Thoracic aorta (tissue), 2 donors: ENCODE results near the gene TBL2. TPM values are rescaled to one million over a fixed set of nuclear protein-coding genes. Genes with fewer than 3 reads are reported as not detected.
"Not testable (repeated sequence)": the region's sequence is repeated elsewhere in the genome, so short reads cannot be mapped to it uniquely, and the experiment has no call there.

Experiments
- ATAC-seq: fragments of 150-250 bp; one replicate; pipeline ENCODE4 v1.8.0; 2017; ENCODE audit warnings: low read depth; ENCODE audit not compliant: insufficient number of reproducible peaks, low FRiP score
- DNase-seq: peaks from one replicate; pipeline ENCODE4 v3.0.0-alpha.2; 2020; ENCODE audit warnings: low spot score
- H3K27ac ChIP-seq, 2 donors: fragments of 200-600 bp; sonication (generic); 1 replicate in 1 of 2; 2 replicates in 1 of 2; pipeline ENCODE4 v1.5.1; 2016; ENCODE audit warnings: mild to moderate bottlenecking in 2 of 2, moderate library complexity in 2 of 2
- H3K27me3 ChIP-seq: fragments of 200-600 bp; sonication (generic); replicated peaks from 2 replicates; pipeline ENCODE4 v1.6.0; 2016; ENCODE audit warnings: mild to moderate bottlenecking; ENCODE audit not compliant: insufficient read depth
- H3K36me3 ChIP-seq: fragments of 200-600 bp; sonication (generic); one replicate; pipeline ENCODE4 v1.5.1; 2016
- H3K4me1 ChIP-seq, 2 donors: fragments of 200-600 bp; sonication (generic); 1 replicate in 1 of 2; 2 replicates in 1 of 2; pipeline versions ENCODE4 v1.5.1 to v1.6.0; 2016; ENCODE audit warnings: low read depth in 2 of 2, mild to moderate bottlenecking in 1 of 2; ENCODE audit not compliant: control insufficient read depth in 1 of 2
- H3K4me3 ChIP-seq: fragments of 200-600 bp; sonication (generic); 2 replicates; pipeline ENCODE4 v1.5.1; 2016; ENCODE audit warnings: mild to moderate bottlenecking
- H3K9me3 ChIP-seq: fragments of 200-600 bp; sonication (generic); 2 replicates; pipeline ENCODE4 v1.5.1; 2016
- CTCF ChIP-seq: fragments of 200-600 bp; sonication (generic); IDR thresholded peaks from one replicate; pipeline ENCODE4 v1.5.1; 2019; ENCODE audit warnings: antibody characterized with exemption
- total RNA-seq, 2 donors: library from RNA; depleted of rRNA; stranded (reverse); fragments of >200 nt; gene quantifications; one replicate each; pipeline versions ENCODE4 v1.1.0 to v1.2.3, GENCODE V29; 2016

TBL2 gene
- total RNA-seq, 2 donors from 2014 or later = 17.1 to 31.7 TPM

GRCh38 chr7:73582664-73583202 lies 4.4 kb upstream of the TBL2 start:
- H3K4me1 ChIP-seq = peaks cover 2 to 3% of the 10 kb centered on the region in 2 donors
- H3K9me3 ChIP-seq = no peaks in the 10 kb centered on the region
- TF ChIP-seq CTCF = no peak
- H3K27ac ChIP-seq = no peak overlapping the region
- no peak overlapping the region for H3K4me3 ChIP-seq
- ATAC-seq (no peak), DNase-seq (no peak)
- H3K27me3 ChIP-seq = no peaks in the 10 kb centered on the region
- no peaks in the 10 kb centered on the region for H3K36me3 ChIP-seq

- not testable (repeated sequence) for ATAC-seq, DNase-seq
Observed at GRCh38 chr7:73581006-73581405, 2.6 kb upstream of the TBL2 start.

GRCh38 chr7:73577627-73578341 lies 595 bp downstream of the TBL2 start:
- Histone ChIP-seq H3K4me1 (peaks cover 10 to 20% of the 10 kb centered on the region in 2 donors), H3K4me3 (peak overlapping the region; percentile 94), H3K27ac (peak overlapping the region; percentile 79), H3K27me3 (no peaks in the 10 kb centered on the region), H3K9me3 (no peaks in the 10 kb centered on the region), H3K36me3 (peaks cover 22% of the 10 kb centered on the region)
- no peak for TF ChIP-seq CTCF
- ATAC-seq = peak; percentile 6
- DNase-seq = no peak

More at GRCh38 chr7:73581006-73581405, 2.6 kb upstream of the TBL2 start:
- H3K36me3 ChIP-seq, H3K27ac ChIP-seq, H3K27me3 ChIP-seq, H3K9me3 ChIP-seq, H3K4me3 ChIP-seq: not testable (repeated sequence)
- peaks cover 10 to 20% of the 10 kb centered on the region in 2 donors for H3K4me1 ChIP-seq

- H3K36me3 ChIP-seq = peaks cover 54% of the 10 kb centered on the region
- peaks cover 7 to 20% of the 10 kb centered on the region in 2 donors for H3K4me1 ChIP-seq
- no peaks in the 10 kb centered on the region for H3K27me3 ChIP-seq
- no peak overlapping the region for H3K4me3 ChIP-seq
- H3K27ac ChIP-seq = no peak overlapping the region
- no peak for TF ChIP-seq CTCF
- DNase-seq (no peak), ATAC-seq (no peak)
- no peaks in the 10 kb centered on the region for H3K9me3 ChIP-seq
Observed at GRCh38 chr7:73573791-73574190, 4.6 kb downstream of the TBL2 start.

- Histone ChIP-seq H3K4me1 (peaks cover 7 to 20% of the 10 kb centered on the region in 2 donors), H3K9me3 (no peaks in the 10 kb centered on the region), H3K27ac (no peak overlapping the region), H3K27me3 (no peaks in the 10 kb centered on the region), H3K4me3 (no peak overlapping the region), H3K36me3 (peaks cover 54% of the 10 kb centered on the region)
- no peak for ATAC-seq
- no peak for TF ChIP-seq CTCF
- no peak for DNase-seq
Observed at GRCh38 chr7:73573276-73573675, 5.1 kb downstream of the TBL2 start.
